GM12874 (cell line): ENCODE data around the gene VEZT.

ENCODE experiments used
- CTCF ChIP-seq: IDR thresholded peaks from 2 replicates; pipeline ENCODE4 v1.5.1; 2011; ENCODE audit warnings: low read depth, mild to moderate bottlenecking, control low read depth, low read length, moderate library complexity; ENCODE audit not compliant: insufficient read depth

VEZT gene

DNA sequence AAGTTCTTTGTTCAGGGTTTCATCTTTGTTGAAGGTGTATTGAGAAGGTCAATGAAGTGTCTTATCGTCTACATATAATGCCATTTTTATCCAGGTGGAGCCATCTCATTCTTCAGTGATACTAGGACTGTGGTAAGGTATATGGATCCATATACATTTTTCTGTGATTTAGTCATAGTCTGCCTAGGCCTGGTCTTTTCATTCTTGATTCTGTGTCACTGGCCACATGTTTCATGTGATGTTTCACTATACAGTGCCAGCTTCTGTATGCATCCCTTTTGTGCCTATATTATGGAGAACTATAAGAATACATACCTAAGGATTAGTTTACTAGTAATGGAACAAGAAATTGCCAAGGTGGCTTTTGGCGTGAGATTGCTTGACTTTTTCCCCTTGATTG lies 40.5 kb downstream of the VEZT start:
- TF ChIP-seq CTCF: no peak

- TF ChIP-seq CTCF: no peak
Observed at GRCh38 chr12:95258803-95259202, 41.2 kb downstream of the VEZT start.

DNA sequence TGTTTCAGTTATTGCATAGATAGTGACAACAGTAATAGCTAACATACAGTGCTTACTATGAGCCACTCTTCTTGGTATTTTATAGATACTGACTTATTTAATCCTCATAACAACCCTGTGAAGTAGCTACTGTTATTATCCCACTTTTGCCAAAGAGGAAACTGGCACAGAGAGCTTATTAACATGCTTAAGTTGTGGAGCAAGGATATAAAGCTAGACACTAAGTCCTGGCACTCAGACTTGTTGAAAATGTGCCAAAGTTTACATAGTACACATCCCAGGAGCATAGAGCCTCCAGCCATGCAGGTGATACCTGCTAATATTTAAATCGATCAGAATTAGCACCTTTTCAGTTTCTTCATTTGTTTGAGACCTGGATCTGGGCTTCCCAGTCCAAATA lies 41.8 kb downstream of the VEZT start:
- no peak for TF ChIP-seq CTCF

GRCh38 chr12:95261109-95261508 lies 43.5 kb downstream of the VEZT start:
- TF ChIP-seq CTCF: no peak

DNA sequence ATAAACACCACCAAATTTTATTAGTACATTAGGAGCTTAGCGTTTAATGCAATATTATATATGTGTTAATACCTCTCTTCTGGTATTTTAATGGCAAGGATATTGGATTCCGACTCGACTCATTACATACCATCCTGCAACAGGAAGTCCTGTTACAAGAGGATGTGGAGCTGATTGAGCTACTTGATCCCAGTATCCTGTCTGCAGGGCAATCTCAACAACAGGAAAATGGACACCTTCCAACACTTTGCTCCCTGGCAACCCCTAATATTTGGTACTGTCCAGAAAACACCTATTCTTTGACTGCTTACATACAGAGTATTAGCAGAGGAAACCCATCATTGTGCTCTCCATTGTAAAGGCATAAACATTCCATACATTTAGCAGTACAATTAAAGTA lies 45.2 kb downstream of the VEZT start:
- TF ChIP-seq CTCF: no peak

- TF ChIP-seq CTCF: no peak
Observed at GRCh38 chr12:95265765-95266164, 48.2 kb downstream of the VEZT start.

GRCh38 chr12:95266254-95266653 lies 48.6 kb downstream of the VEZT start:
- TF ChIP-seq CTCF: no peak

DNA sequence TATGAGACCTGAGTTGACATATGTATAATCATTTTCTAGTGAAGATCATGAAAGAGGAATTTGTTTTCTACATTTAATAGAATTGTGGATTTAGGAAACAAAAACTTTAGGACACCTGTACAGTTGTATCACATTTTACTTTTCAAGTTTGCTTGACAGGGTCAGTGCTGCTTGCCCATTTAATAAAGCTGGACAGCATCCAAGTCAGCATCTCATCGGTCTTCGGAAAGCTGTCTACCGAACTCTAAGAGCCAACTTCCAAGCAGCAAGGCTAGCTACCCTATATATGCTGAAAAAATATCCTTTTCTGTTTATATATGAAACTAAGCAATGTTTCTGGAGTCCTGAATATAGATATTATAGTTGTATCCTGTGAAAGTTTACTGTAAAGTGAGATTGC lies 52.3 kb downstream of the VEZT start:
- no peak for TF ChIP-seq CTCF
